ENCODE data around the gene CINP. TPM values are rescaled to one million over a fixed set of nuclear protein-coding genes. Genes with fewer than 3 reads are reported as not detected.

Gene CINP
- total and polyA plus RNA-seq, 2 of the 13 experiments (the other 11 are each of a cell fraction or from before 2014, with no cell fraction given), result 32.8 to 42.8 TPM

- TF ChIP-seq HBP1 (CRISPR knock-in tag; IDR thresholded peaks at IDR 0.05; ENCODE audit: low read depth) (0 out of 2 replicates have a peak, but pooled peaks have one; percentile 49), IRF2 (CRISPR knock-in tag; IDR thresholded peaks at IDR 0.05) (peak; percentile 75), TERF1 (CRISPR knock-in tag; IDR thresholded peaks at IDR 0.05) (no peak), PPARG (CRISPR knock-in tag; conservative IDR thresholded peaks at IDR 0.05) (peak; percentile 51), ZNF235 (CRISPR knock-in tag; IDR thresholded peaks at IDR 0.05; ENCODE audit: borderline replicate concordance) (no peak), ZNF44 (CRISPR knock-in tag; IDR thresholded peaks at IDR 0.05) (0 out of 2 replicates have a peak, but pooled peaks have one; percentile 37), HINFP (CRISPR knock-in tag; IDR thresholded peaks at IDR 0.05; ENCODE audit: low read depth) (no peak), ZNF782 (CRISPR knock-in tag; IDR thresholded peaks at IDR 0.05; ENCODE audit: borderline replicate concordance) (peak; percentile 47; the same call in 1 of the 2 replicates), HDAC1 (CRISPR knock-in tag; IDR thresholded peaks at IDR 0.05) (peak; percentile 93), ARNT2 (CRISPR knock-in tag; IDR thresholded peaks at IDR 0.05; ENCODE audit: low read depth) (peak; percentile 57), ZNF136 (CRISPR knock-in tag; IDR thresholded peaks at IDR 0.05; ENCODE audit: low read depth) (0 out of 2 replicates have a peak, but pooled peaks have one; percentile 67), ZBTB25 (CRISPR knock-in tag; IDR thresholded peaks at IDR 0.05) (no peak), NFE2 (CRISPR knock-in tag; IDR thresholded peaks at IDR 0.05) (no peak), TEAD3 (CRISPR knock-in tag; optimal IDR thresholded peaks at IDR 0.05; ENCODE audit: borderline replicate concordance) (peak; percentile 60), ZFX (CRISPR knock-in tag; IDR thresholded peaks at IDR 0.05; ENCODE audit: low read depth) (peak; percentile 71), ZNF672 (CRISPR knock-in tag; IDR thresholded peaks at IDR 0.05) (no peak), ZNF567 (CRISPR knock-in tag; IDR thresholded peaks at IDR 0.05; ENCODE audit: borderline replicate concordance) (0 out of 2 replicates have a peak, but pooled peaks have one; percentile 33), ZNF614 (CRISPR knock-in tag; IDR thresholded peaks at IDR 0.05; ENCODE audit: borderline replicate concordance) (no peak; the same call in none of the 2 replicates), REL (CRISPR knock-in tag; conservative IDR thresholded peaks at IDR 0.05) (no peak), RAD51 (IDR thresholded peaks at IDR 0.05; ENCODE audit: borderline replicate concordance) (no peak), MTF1 (CRISPR knock-in tag; IDR thresholded peaks at IDR 0.05) (no peak), ZBTB44 (CRISPR knock-in tag; IDR thresholded peaks at IDR 0.05) (no peak), ZBTB7A (CRISPR knock-in tag; IDR thresholded peaks at IDR 0.05) (no peak), PLRG1 (conservative IDR thresholded peaks at IDR 0.05) (no peak)
Observed at GRCh38 chr14:102314242-102315011, 48.3 kb downstream of the CINP start (continued).
